ENCODE results near the gene CSNK1G3. TPM values are rescaled to one million over a fixed set of nuclear protein-coding genes. Genes with fewer than 3 reads are reported as not detected.

The CSNK1G3 gene
- total and polyA plus RNA-seq, 5 donors, result 5.8 to 37.3 (median 33.0) TPM

GRCh38 chr5:123645024-123645603 is 133.1 kb downstream of the CSNK1G3 start:
- no peak for ATAC-seq
- WGBS, result 79% methylated on average over 1 of the region's 1 CpG

GRCh38 chr5:123647066-123647465 is 135.1 kb downstream of the CSNK1G3 start:
- Histone ChIP-seq H3K27me3 (ENCODE audit: control insufficient read depth, insufficient read depth) (no peaks in the 10 kb centered on the region), H3K4me1 (ENCODE audit: control insufficient read depth, insufficient read depth, low read length) (no peaks in the 10 kb centered on the region), H3K4me3 (ENCODE audit: low read length) (no peak overlapping the region), H3K9me3 (ENCODE audit: control insufficient read depth, low read length) (no peaks in the 10 kb centered on the region), H3K27ac (ENCODE audit: low read length) (no peak overlapping the region)
- intact Hi-C loops (cut with DNase I), result no loop called here
- 90% methylated on average over 1 of the region's 1 CpG for WGBS
- ATAC-seq (no peak), DNase-seq (no peak)

More at GRCh38 chr5:123645024-123645603, 133.1 kb downstream of the CSNK1G3 start:
- Histone ChIP-seq H3K9me3 (ENCODE audit: control insufficient read depth, low read length) (no peaks in the 10 kb centered on the region), H3K4me1 (ENCODE audit: control insufficient read depth, insufficient read depth, low read length) (no peaks in the 10 kb centered on the region), H3K4me3 (ENCODE audit: low read length) (no peak overlapping the region), H3K27ac (ENCODE audit: low read length) (no peak overlapping the region), H3K27me3 (ENCODE audit: control insufficient read depth, insufficient read depth) (no peaks in the 10 kb centered on the region)
- no peak for DNase-seq
- intact Hi-C loops (cut with DNase I), result no loop called here

- Histone ChIP-seq H3K27me3 (ENCODE audit: control insufficient read depth, insufficient read depth) (no peaks in the 10 kb centered on the region), H3K27ac (ENCODE audit: low read length) (no peak overlapping the region), H3K4me3 (ENCODE audit: low read length) (no peak overlapping the region), H3K9me3 (ENCODE audit: control insufficient read depth, low read length) (no peaks in the 10 kb centered on the region), H3K4me1 (ENCODE audit: control insufficient read depth, insufficient read depth, low read length) (no peaks in the 10 kb centered on the region)
- intact Hi-C loops (cut with DNase I), result no loop called here
- WGBS, result 84% methylated on average over 4 of the region's 4 CpGs
- ATAC-seq, result no peak
- no peak for DNase-seq
Measured at GRCh38 chr5:123651234-123651633, 139.3 kb downstream of the CSNK1G3 start.

GRCh38 chr5:123659011-123659410 is 147.0 kb downstream of the CSNK1G3 start:
- DNase-seq (no peak), ATAC-seq (no peak)
- Histone ChIP-seq H3K27ac (ENCODE audit: low read length) (no peak overlapping the region), H3K9me3 (ENCODE audit: control insufficient read depth, low read length) (no peaks in the 10 kb centered on the region), H3K4me3 (ENCODE audit: low read length) (no peak overlapping the region), H3K27me3 (ENCODE audit: control insufficient read depth, insufficient read depth) (no peaks in the 10 kb centered on the region), H3K4me1 (ENCODE audit: control insufficient read depth, insufficient read depth, low read length) (no peaks in the 10 kb centered on the region)
- WGBS, result 84% methylated on average over 2 of the region's 2 CpGs
- intact Hi-C loops (cut with DNase I), result no loop called here

GRCh38 chr5:123659495-123659894 is 147.5 kb downstream of the CSNK1G3 start:
- H3K4me3 ChIP-seq (ENCODE audit: low read length), result no peak overlapping the region
- H3K27ac ChIP-seq (ENCODE audit: low read length), result no peak overlapping the region
- ATAC-seq (no peak), DNase-seq (no peak)
- WGBS, result 71% methylated on average over 2 of the region's 2 CpGs
- H3K27me3 ChIP-seq (ENCODE audit: control insufficient read depth, insufficient read depth), result no peaks in the 10 kb centered on the region
- H3K9me3 ChIP-seq (ENCODE audit: control insufficient read depth, low read length), result no peaks in the 10 kb centered on the region
- intact Hi-C loops (cut with DNase I), result no loop called here
- H3K4me1 ChIP-seq (ENCODE audit: control insufficient read depth, insufficient read depth, low read length), result no peaks in the 10 kb centered on the region

GRCh38 chr5:123664961-123665360 is 153.0 kb downstream of the CSNK1G3 start:
- WGBS, result 98% methylated on average over 1 of the region's 1 CpG
- intact Hi-C loops (cut with DNase I), result no loop called here

GRCh38 chr5:123665822-123666371 is 153.9 kb downstream of the CSNK1G3 start:
- H3K27ac ChIP-seq (ENCODE audit: low read length), result no peak overlapping the region
- H3K4me1 ChIP-seq (ENCODE audit: control insufficient read depth, insufficient read depth, low read length), result no peaks in the 10 kb centered on the region
- ATAC-seq (no peak), DNase-seq (no peak)
- H3K9me3 ChIP-seq (ENCODE audit: control insufficient read depth, low read length), result no peaks in the 10 kb centered on the region
- H3K27me3 ChIP-seq (ENCODE audit: control insufficient read depth, insufficient read depth), result no peaks in the 10 kb centered on the region
- 80% methylated on average over 2 of the region's 2 CpGs for WGBS
- intact Hi-C loops (cut with DNase I), result no loop called here
- H3K4me3 ChIP-seq (ENCODE audit: low read length), result no peak overlapping the region

More at GRCh38 chr5:123664961-123665360, 153.0 kb downstream of the CSNK1G3 start:
- Histone ChIP-seq H3K4me1 (ENCODE audit: control insufficient read depth, insufficient read depth, low read length) (no peaks in the 10 kb centered on the region), H3K27ac (ENCODE audit: low read length) (no peak overlapping the region), H3K4me3 (ENCODE audit: low read length) (no peak overlapping the region), H3K27me3 (ENCODE audit: control insufficient read depth, insufficient read depth) (no peaks in the 10 kb centered on the region), H3K9me3 (ENCODE audit: control insufficient read depth, low read length) (no peaks in the 10 kb centered on the region)
- DNase-seq, result no peak
- ATAC-seq, result no peak

Other genes with a start within 250 kb of the CSNK1G3 start
- gene CEP120, start 88.8 kb upstream of the CSNK1G3 start, total RNA-seq, result 10 to 100 TPM; 11.1 to 16.1 (median 14.0) TPM
- 4.7 TPM for gene CEP120, start 88.8 kb upstream of the CSNK1G3 start, polyA plus RNA-seq

Measured in right cardiac atrium (tissue), 5 donors.